ENCODE measurements around the gene TFAP2A. TPM values are rescaled to one million over a fixed set of nuclear protein-coding genes. Genes with fewer than 3 reads are reported as not detected.

Gene TFAP2A
- total RNA-seq, 2 donors from 2014 or later = 0.78 TPM; not detected in 1

DNA sequence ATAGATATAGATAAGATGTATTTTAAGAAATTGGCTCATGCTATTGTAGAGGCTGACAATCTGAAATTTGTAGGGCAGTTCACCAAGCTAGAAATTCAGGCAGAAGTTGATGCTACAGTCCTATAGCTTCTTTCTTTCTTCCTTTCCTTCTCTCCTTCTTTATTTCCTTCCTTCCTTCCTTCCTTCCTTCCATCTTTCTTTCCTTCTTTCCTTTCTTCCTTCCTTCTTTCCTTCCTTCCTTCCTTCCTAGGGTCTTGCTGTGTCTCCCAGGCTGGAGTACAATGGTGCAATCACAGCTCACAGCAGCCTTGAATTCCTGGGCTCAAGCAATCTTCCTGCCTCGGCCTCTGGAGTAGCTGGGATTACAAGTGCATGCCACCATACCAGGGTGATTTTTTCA, 55.3 kb downstream of the TFAP2A start:
- no peak for DNase-seq (ENCODE audit: low spot score)
- TF ChIP-seq, protein P1, sequence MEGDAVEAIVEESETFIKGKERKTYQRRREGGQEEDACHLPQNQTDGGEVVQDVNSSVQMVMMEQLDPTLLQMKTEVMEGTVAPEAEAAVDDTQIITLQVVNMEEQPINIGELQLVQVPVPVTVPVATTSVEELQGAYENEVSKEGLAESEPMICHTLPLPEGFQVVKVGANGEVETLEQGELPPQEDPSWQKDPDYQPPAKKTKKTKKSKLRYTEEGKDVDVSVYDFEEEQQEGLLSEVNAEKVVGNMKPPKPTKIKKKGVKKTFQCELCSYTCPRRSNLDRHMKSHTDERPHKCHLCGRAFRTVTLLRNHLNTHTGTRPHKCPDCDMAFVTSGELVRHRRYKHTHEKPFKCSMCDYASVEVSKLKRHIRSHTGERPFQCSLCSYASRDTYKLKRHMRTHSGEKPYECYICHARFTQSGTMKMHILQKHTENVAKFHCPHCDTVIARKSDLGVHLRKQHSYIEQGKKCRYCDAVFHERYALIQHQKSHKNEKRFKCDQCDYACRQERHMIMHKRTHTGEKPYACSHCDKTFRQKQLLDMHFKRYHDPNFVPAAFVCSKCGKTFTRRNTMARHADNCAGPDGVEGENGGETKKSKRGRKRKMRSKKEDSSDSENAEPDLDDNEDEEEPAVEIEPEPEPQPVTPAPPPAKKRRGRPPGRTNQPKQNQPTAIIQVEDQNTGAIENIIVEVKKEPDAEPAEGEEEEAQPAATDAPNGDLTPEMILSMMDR (IDR thresholded peaks at IDR 0.05) = no peak
- Histone ChIP-seq H3K27ac (no peak overlapping the region), H3K4me3 (no peak overlapping the region), H3K4me1 (ENCODE audit: control insufficient read depth in 1 of 2, low read depth in 2 of 2) (no peaks in the 10 kb centered on the region), H3K36me3 (no peaks in the 10 kb centered on the region), H3K27me3 (replicated peaks; ENCODE audit: insufficient read depth) (no peaks in the 10 kb centered on the region), H3K9me3 (no peaks in the 10 kb centered on the region)
- no peak for ATAC-seq (ENCODE audit: insufficient number of reproducible peaks, low FRiP score, low read depth)

DNA sequence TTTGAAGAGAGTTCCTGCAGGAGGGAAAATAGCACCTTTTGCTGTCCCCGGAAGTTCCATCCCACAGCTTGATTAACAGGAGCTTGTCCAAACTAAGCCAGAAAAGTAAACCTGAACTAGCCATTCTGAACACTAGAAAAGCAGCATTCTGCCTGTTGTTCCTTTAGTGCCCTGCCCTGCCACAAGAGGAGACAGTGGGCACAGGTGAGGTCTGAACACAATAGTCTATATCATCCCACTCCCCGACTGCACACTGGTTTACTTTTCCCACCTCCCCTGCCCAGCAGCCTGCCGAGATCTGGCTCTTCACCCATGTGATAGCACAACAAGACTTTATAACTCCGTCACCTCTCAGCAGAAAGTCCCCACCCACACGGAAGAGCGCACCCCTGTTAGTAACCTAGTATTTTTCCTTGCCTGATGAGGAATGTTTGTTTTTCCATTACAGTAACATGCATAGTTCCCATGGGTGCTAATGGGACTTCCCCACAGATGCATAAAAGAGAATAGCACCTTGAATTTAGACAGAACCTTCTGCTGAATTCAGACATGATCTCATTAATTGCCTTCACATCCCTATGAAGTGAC, 59.7 kb downstream of the TFAP2A start:
- no peaks in the 10 kb centered on the region for H3K9me3 ChIP-seq
- DNase-seq (ENCODE audit: low spot score) (no peak), ATAC-seq (ENCODE audit: insufficient number of reproducible peaks, low FRiP score, low read depth) (no peak)
- no peaks in the 10 kb centered on the region for H3K36me3 ChIP-seq
- H3K4me1 ChIP-seq (ENCODE audit: control insufficient read depth in 1 of 2, low read depth in 2 of 2) = no peaks in the 10 kb centered on the region
- TF ChIP-seq, protein P1 (IDR thresholded peaks at IDR 0.05) = no peak
- no peaks in the 10 kb centered on the region for H3K27me3 ChIP-seq (replicated peaks; ENCODE audit: insufficient read depth)
- H3K4me3 ChIP-seq = no peak overlapping the region
- no peak overlapping the region for H3K27ac ChIP-seq

DNA sequence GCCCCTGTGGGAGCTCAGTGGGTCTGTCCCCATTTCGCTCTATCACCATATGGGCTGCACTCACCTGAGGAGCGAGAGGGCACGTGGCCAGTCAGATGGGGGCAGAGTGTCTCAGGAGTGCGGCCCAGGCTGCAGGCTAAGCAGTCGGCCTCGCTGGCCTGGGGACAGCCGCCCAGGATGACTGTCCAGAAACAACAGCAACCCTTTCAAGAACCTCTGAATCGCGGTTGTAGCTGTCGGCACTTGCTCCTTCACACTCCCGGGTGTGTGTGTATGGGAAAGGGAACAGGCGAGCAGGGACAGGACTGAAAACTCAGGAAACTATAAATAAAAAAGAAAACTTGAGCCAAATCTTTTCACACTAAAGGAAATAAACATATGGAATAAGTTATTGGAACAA, 63.1 kb downstream of the TFAP2A start:
- Histone ChIP-seq H3K27me3 (replicated peaks; ENCODE audit: insufficient read depth) (no peaks in the 10 kb centered on the region), H3K4me1 (ENCODE audit: control insufficient read depth in 1 of 2, low read depth in 2 of 2) (no peaks in the 10 kb centered on the region), H3K27ac (no peak overlapping the region), H3K36me3 (no peaks in the 10 kb centered on the region), H3K4me3 (no peak overlapping the region), H3K9me3 (no peaks in the 10 kb centered on the region)
- TF ChIP-seq, protein P1 (IDR thresholded peaks at IDR 0.05) = no peak
- DNase-seq (ENCODE audit: low spot score) (no peak), ATAC-seq (ENCODE audit: insufficient number of reproducible peaks, low FRiP score, low read depth) (no peak)

DNA sequence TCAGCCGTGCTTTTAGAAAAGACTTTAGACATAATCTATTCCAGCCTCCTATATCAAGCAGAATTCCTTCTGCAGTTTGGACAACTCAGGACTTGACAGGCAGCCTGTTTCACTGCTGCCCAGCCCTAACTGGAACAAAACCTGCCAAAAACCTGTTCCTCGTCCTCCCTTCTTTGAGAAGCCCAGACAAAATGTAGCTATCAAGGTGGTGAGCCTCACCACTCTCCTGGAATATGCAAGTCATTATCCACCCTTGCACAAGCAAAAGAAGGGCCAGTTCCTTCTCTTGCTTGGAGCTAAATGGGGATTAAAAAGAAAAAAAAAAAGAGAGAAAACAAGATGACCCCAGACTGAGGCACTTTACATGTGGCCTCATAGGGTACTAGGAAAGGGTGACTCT, 64.2 kb downstream of the TFAP2A start:
- Histone ChIP-seq H3K9me3 (no peaks in the 10 kb centered on the region), H3K27me3 (replicated peaks; ENCODE audit: insufficient read depth) (no peaks in the 10 kb centered on the region), H3K4me3 (no peak overlapping the region), H3K4me1 (ENCODE audit: control insufficient read depth in 1 of 2, low read depth in 2 of 2) (no peaks in the 10 kb centered on the region), H3K36me3 (no peaks in the 10 kb centered on the region), H3K27ac (no peak overlapping the region)
- ATAC-seq (ENCODE audit: insufficient number of reproducible peaks, low FRiP score, low read depth) (no peak), DNase-seq (ENCODE audit: low spot score) (no peak)
- TF ChIP-seq, protein P1 (IDR thresholded peaks at IDR 0.05) = no peak

DNA sequence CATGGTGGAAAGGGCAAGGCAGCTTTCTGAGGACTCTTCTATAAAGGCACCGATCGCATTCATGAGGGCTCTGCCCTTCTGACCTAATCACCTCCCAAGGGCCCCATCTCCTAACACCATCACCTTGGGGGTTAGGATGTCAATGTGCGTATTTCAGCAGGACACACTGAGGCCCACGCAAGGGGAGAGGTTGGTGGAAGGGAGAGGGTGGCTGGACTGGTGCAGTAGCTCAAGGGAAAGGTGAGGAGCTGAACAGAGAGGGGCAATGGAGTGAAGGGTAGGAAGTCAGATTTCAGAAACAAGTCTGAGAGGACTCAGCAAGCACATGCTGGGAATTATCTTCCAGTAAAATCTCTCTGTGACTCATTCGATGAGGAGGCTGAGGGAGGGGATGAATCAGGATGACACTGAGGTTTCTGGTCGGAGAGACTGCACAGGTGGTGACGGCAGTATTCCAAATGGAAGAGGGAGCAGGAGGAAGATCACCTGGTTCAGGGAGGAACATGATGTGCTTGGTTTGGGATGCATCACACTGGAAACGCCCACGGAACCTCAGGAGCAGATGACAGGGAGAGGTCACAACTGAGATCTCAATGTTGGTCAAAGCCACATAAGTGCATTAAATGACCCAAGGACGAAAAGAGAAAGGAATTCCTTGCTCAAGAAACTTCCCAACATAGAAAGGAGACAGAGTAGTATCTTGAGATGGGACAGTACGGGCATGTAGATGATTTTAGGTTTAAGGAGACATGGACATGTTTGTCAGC, 67.1 kb downstream of the TFAP2A start:
- Histone ChIP-seq H3K4me3 (no peak overlapping the region), H3K27me3 (replicated peaks; ENCODE audit: insufficient read depth) (no peaks in the 10 kb centered on the region), H3K27ac (no peak overlapping the region), H3K9me3 (no peaks in the 10 kb centered on the region), H3K36me3 (no peaks in the 10 kb centered on the region), H3K4me1 (ENCODE audit: control insufficient read depth in 1 of 2, low read depth in 2 of 2) (no peaks in the 10 kb centered on the region)
- ATAC-seq (ENCODE audit: insufficient number of reproducible peaks, low FRiP score, low read depth) = no peak
- TF ChIP-seq, protein P1 (IDR thresholded peaks at IDR 0.05) = no peak
- DNase-seq (ENCODE audit: low spot score) = no peak

Other genes with a start within 250 kb of the TFAP2A start
- 10 to 100 TPM; 29.1 to 44.9 TPM for gene GCNT2, start 106.3 kb upstream of the TFAP2A start, total RNA-seq

Data from thoracic aorta (tissue), 2 donors.